K562 (cell line): ENCODE results near the gene CHCT1. TPM values are rescaled to one million over a fixed set of nuclear protein-coding genes. Genes with fewer than 3 reads are reported as not detected.

Experiments
- CHD2 ChIP-seq: IDR thresholded peaks from 2 replicates; pipeline ENCODE4 v1.6.1; 2011; ENCODE audit warnings: low read depth, low read length
- E2F5 ChIP-seq: sonication (generic); formaldehyde crosslinking; IDR thresholded peaks from 2 replicates; pipeline ENCODE4 v1.8.0; 2022; ENCODE audit warnings: mild to moderate bottlenecking, missing genetic modification reagents
- ELF4 ChIP-seq: fragments of 450-650 bp; formaldehyde crosslinking; IDR thresholded peaks from 2 replicates; pipeline ENCODE4 v1.4.0; 2022; ENCODE audit warnings: missing genetic modification characterization
- EP400 ChIP-seq: fragments of 450-650 bp; IDR thresholded peaks from 2 replicates; pipeline ENCODE4 v1.6.1; 2017; ENCODE audit warnings: antibody characterized with exemption, mild to moderate bottlenecking, moderate library complexity
- ESRRA ChIP-seq: fragments of 450-650 bp; IDR thresholded peaks from 2 replicates; pipeline ENCODE4 v1.6.1; 2014; ENCODE audit warnings: low read depth, mild to moderate bottlenecking, moderate library complexity, borderline replicate concordance
- HMG20B ChIP-seq: fragments of 250-450 bp; sonication (Bioruptor Pico); IDR thresholded peaks from 2 replicates; pipeline ENCODE4 v1.5.0; 2021; ENCODE audit warnings: mild to moderate bottlenecking
- LCOR ChIP-seq: sonication (generic); formaldehyde crosslinking; IDR thresholded peaks from 2 replicates; pipeline ENCODE4 v1.8.0; 2022; ENCODE audit warnings: mild to moderate bottlenecking, missing genetic modification reagents
- MBD2 ChIP-seq: sonication (generic); IDR thresholded peaks from 2 replicates; pipeline ENCODE4 v1.6.1; 2016; ENCODE audit warnings: low read depth, borderline replicate concordance
- MEF2A ChIP-seq: IDR thresholded peaks from 2 replicates; pipeline ENCODE4 v1.6.1; 2011; ENCODE audit warnings: low read depth, mild to moderate bottlenecking, low read length, moderate library complexity; ENCODE audit not compliant: control insufficient read depth
- MYNN ChIP-seq, 2 experiments: sonication (generic); formaldehyde crosslinking in 1 of 2; IDR thresholded peaks; 2 replicates each; pipeline versions ENCODE4 v1.5.0 to v1.6.1; 2016 to 2020; ENCODE audit warnings: antibody characterized with exemption in 1 of 2, missing genetic modification reagents in 1 of 2
- NEUROD1 ChIP-seq: fragments of 150-350 bp; IDR thresholded peaks from 2 replicates; pipeline ENCODE4 v1.6.1; 2014; ENCODE audit warnings: borderline replicate concordance, low read length, low read depth; ENCODE audit not compliant: partially characterized antibody
- NFIX ChIP-seq: fragments of 250-450 bp; sonication (Bioruptor Pico); IDR thresholded peaks from 2 replicates; pipeline ENCODE4 v1.4.0; 2020; ENCODE audit warnings: low read depth, mild to moderate bottlenecking, moderate library complexity
- NFRKB ChIP-seq: fragments of 450-650 bp; IDR thresholded peaks from 2 replicates; pipeline ENCODE4 v1.6.1; 2016; ENCODE audit warnings: low read depth
- POLR2G ChIP-seq: fragments of 200-400 bp; formaldehyde crosslinking; IDR thresholded peaks from 2 replicates; pipeline ENCODE4 v1.6.1; 2017; ENCODE audit warnings: low read depth, mild to moderate bottlenecking, antibody characterized with exemption, low read length, moderate library complexity
- RBM25 ChIP-seq: fragments of 200-400 bp; formaldehyde crosslinking; IDR thresholded peaks from 2 replicates; pipeline ENCODE4 v1.6.1; 2018; ENCODE audit warnings: low read length, low read depth, moderate library complexity; ENCODE audit not compliant: severe bottlenecking
- SP1 ChIP-seq: sonication (generic); formaldehyde crosslinking; IDR thresholded peaks from 2 replicates; pipeline ENCODE4 v1.8.1; 2022; ENCODE audit warnings: mild to moderate bottlenecking, missing genetic modification reagents
- TAF15 ChIP-seq: fragments of 200-400 bp; formaldehyde crosslinking; IDR thresholded peaks from 2 replicates; pipeline ENCODE4 v1.6.1; 2017; ENCODE audit warnings: mild to moderate bottlenecking, low read depth, low read length, moderate library complexity
- ZBTB43 ChIP-seq: sonication (generic); formaldehyde crosslinking; IDR thresholded peaks from 2 replicates; pipeline ENCODE4 v1.8.0; 2023; ENCODE audit warnings: mild to moderate bottlenecking, missing genetic modification reagents
- ZBTB9 ChIP-seq: fragments of 450-650 bp; formaldehyde crosslinking; IDR thresholded peaks from 2 replicates; pipeline ENCODE4 v1.4.0; 2020; ENCODE audit warnings: mild to moderate bottlenecking, moderate library complexity
- ZFPM2 ChIP-seq: fragments of 250-450 bp; sonication (Bioruptor Pico); IDR thresholded peaks from 2 replicates; pipeline ENCODE4 v1.5.1; 2022; ENCODE audit warnings: mild to moderate bottlenecking
- ZNF134 ChIP-seq: fragments of 250-450 bp; sonication (Bioruptor Pico); conservative IDR thresholded peaks from 2 replicates; pipeline ENCODE4 v1.4.0; 2020
- ZNF143 ChIP-seq: sonication (generic); formaldehyde crosslinking; IDR thresholded peaks from 2 replicates; pipeline ENCODE4 v1.9.0; 2022; ENCODE audit warnings: mild to moderate bottlenecking, missing genetic modification reagents
- ZNF277 ChIP-seq: fragments of 250-450 bp; sonication (Bioruptor Pico); IDR thresholded peaks from 2 replicates; pipeline ENCODE4 v1.8.0; 2022; ENCODE audit warnings: inconsistent platforms, mild to moderate bottlenecking, moderate library complexity, borderline replicate concordance
- ZNF280B ChIP-seq: fragments of 250-450 bp; sonication (Bioruptor Pico); IDR thresholded peaks from 2 replicates; pipeline ENCODE4 v1.5.1; 2021; ENCODE audit warnings: mild to moderate bottlenecking
- polyA plus RNA-seq, 8 experiments: library from polyadenylated mRNA; depleted of rRNA in 4 of 8; stranded (reverse) in 5 of 8; unstranded in 3 of 8; fragments of >200 nt; fragmentation: Nextera tagmentation in 2 of 8; fragmentation: Illumina TruSeq in 1 of 8; extraction: Ambion mirVana in 2 of 8; extraction: Trizol in 1 of 8; gene quantifications; 2 replicates each; pipeline versions ENCODE4 v1.2.1 to v1.2.3, GENCODE V29; 2011 to 2014; ENCODE audit warnings: inconsistent platforms in 1 of 8, missing spikeins in 1 of 8
- total RNA-seq, 7 experiments: library from RNA; depleted of rRNA in 6 of 7; stranded (reverse); fragments of >200 nt in 6 of 7; fragmentation: Illumina TruSeq in 2 of 7; extraction: Trizol in 2 of 7; gene quantifications; 2 replicates each; pipeline versions ENCODE4 v1.2.1 to v1.2.3, GENCODE V29; 2011 to 2021; ENCODE audit warnings: low replicate concordance in 1 of 7

Gene CHCT1
- total and polyA plus RNA-seq, 9 of the 15 experiments (the other 6 are each of a cell fraction or from before 2014, with no cell fraction given), result not detected

- TF ChIP-seq ZNF280B (CRISPR knock-in tag) (no peak), RBM25 (no peak), NFRKB (peak; percentile 74; the same call in 1 of the 2 replicates), E2F5 (CRISPR knock-in tag) (no peak), NFIX (no peak), ZFPM2 (CRISPR knock-in tag) (no peak), MEF2A (no peak), ZBTB9 (CRISPR knock-in tag) (no peak), LCOR (CRISPR knock-in tag) (no peak), MYNN (IDR thresholded peaks at IDR 0.05) (peak; percentile 29; the same call in 1 of the 2 replicates), MYNN (CRISPR knock-in tag; IDR thresholded peaks at IDR 0.05) (no peak), TAF15 (no peak), ZNF143 (CRISPR knock-in tag) (0 out of 2 replicates have a peak, but pooled peaks have one; percentile 14), CHD2 (0 out of 2 replicates have a peak, but pooled peaks have one; percentile 6), ESRRA (no peak), HMG20B (CRISPR knock-in tag) (no peak), ZBTB43 (CRISPR knock-in tag) (0 out of 2 replicates have a peak, but pooled peaks have one; percentile 56), NEUROD1 (no peak), ELF4 (no peak), SP1 (CRISPR knock-in tag) (no peak), MBD2 (no peak), POLR2G (no peak), ZNF134 (CRISPR knock-in tag) (no peak), ZNF277 (CRISPR knock-in tag) (no peak), EP400 (no peak)
Measured at GRCh38 chr17:60391471-60392041, 30.7 kb upstream of the CHCT1 start (continued).
